Measurements from ENCODE around the gene EIF4G3.

DNA sequence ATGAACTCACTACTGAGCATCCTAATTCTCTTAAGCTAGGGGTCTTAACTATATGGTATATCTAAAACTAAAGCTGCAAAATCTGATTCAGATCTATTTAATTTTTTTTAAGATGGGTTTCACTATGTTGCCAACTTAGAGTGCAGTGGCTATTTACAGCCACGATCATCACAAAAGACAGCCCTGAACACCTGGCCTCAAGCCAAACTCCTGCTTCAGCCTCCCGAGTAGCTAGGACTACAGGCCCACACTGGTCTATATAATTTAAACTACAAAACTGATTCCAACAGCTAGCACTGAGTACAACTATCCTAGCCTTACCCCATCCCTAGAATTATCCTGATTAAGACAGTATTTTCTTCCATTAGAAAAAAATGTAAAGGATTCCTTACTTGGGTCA is 37.1 kb downstream of the EIF4G3 start:
- TF ChIP-seq, protein P1, sequence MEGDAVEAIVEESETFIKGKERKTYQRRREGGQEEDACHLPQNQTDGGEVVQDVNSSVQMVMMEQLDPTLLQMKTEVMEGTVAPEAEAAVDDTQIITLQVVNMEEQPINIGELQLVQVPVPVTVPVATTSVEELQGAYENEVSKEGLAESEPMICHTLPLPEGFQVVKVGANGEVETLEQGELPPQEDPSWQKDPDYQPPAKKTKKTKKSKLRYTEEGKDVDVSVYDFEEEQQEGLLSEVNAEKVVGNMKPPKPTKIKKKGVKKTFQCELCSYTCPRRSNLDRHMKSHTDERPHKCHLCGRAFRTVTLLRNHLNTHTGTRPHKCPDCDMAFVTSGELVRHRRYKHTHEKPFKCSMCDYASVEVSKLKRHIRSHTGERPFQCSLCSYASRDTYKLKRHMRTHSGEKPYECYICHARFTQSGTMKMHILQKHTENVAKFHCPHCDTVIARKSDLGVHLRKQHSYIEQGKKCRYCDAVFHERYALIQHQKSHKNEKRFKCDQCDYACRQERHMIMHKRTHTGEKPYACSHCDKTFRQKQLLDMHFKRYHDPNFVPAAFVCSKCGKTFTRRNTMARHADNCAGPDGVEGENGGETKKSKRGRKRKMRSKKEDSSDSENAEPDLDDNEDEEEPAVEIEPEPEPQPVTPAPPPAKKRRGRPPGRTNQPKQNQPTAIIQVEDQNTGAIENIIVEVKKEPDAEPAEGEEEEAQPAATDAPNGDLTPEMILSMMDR (conservative IDR thresholded peaks at IDR 0.05): no peak
- TF ChIP-seq ZFX (IDR thresholded peaks at IDR 0.05): no peak

Data from C4-2B (cell line).